ENCODE measurements around the gene TENM3.

TENM3 gene

GRCh38 chr4:182215148-182215547 is 28.1 kb upstream of the TENM3 start:
- no peak overlapping the region for H3K9ac ChIP-seq (ENCODE audit: low read length)
- no peak overlapping the region for H2AFZ ChIP-seq (ENCODE audit: low read depth, low read length, severe bottlenecking)
- no peaks in the 10 kb centered on the region for H3K9me3 ChIP-seq (ENCODE audit: insufficient read depth, low read length)
- H3F3A ChIP-seq (ENCODE audit: insufficient read depth) = no peaks in the 10 kb centered on the region
- H3K4me3 ChIP-seq (ENCODE audit: insufficient read depth, low read length, poor library complexity, severe bottlenecking) = no peak overlapping the region
- no peaks in the 10 kb centered on the region for H3K27me3 ChIP-seq (ENCODE audit: low read length)
- H3K79me2 ChIP-seq (ENCODE audit: insufficient read depth, low read length) = no peaks in the 10 kb centered on the region
- no peaks in the 10 kb centered on the region for H3K9me2 ChIP-seq (replicated peaks; ENCODE audit: insufficient read depth, low read length)
- TF ChIP-seq CTCF (IDR thresholded peaks at IDR 0.05; ENCODE audit: insufficient read depth, low read length, poor library complexity, severe bottlenecking) (no peak), EZH2phosphoT487 (conservative IDR thresholded peaks at IDR 0.05; ENCODE audit: low read length) (no peak)
- H3K27ac ChIP-seq (ENCODE audit: low read depth, low read length) = no peak overlapping the region
- no peaks in the 10 kb centered on the region for H4K20me1 ChIP-seq (ENCODE audit: low read depth, low read length)
- H3K4me2 ChIP-seq (ENCODE audit: low read depth, low read length, poor library complexity, severe bottlenecking) = no peak overlapping the region
- H3K36me3 ChIP-seq (ENCODE audit: low read length) = no peaks in the 10 kb centered on the region

GRCh38 chr4:182216005-182216404 is 27.2 kb upstream of the TENM3 start:
- Histone ChIP-seq H3K36me3 (ENCODE audit: low read length) (no peaks in the 10 kb centered on the region), H3K27me3 (ENCODE audit: low read length) (no peaks in the 10 kb centered on the region), H4K20me1 (ENCODE audit: low read depth, low read length) (no peaks in the 10 kb centered on the region), H2AFZ (ENCODE audit: low read depth, low read length, severe bottlenecking) (no peak overlapping the region), H3K27ac (ENCODE audit: low read depth, low read length) (no peak overlapping the region), H3K9me3 (ENCODE audit: insufficient read depth, low read length) (no peaks in the 10 kb centered on the region), H3K9ac (ENCODE audit: low read length) (no peak overlapping the region), H3K9me2 (replicated peaks; ENCODE audit: insufficient read depth, low read length) (no peaks in the 10 kb centered on the region), H3F3A (ENCODE audit: insufficient read depth) (no peaks in the 10 kb centered on the region), H3K79me2 (ENCODE audit: insufficient read depth, low read length) (no peaks in the 10 kb centered on the region), H3K4me3 (ENCODE audit: insufficient read depth, low read length, poor library complexity, severe bottlenecking) (no peak overlapping the region), H3K4me2 (ENCODE audit: low read depth, low read length, poor library complexity, severe bottlenecking) (no peak overlapping the region)
- no peak for TF ChIP-seq CTCF (IDR thresholded peaks at IDR 0.05; ENCODE audit: insufficient read depth, low read length, poor library complexity, severe bottlenecking)
- TF ChIP-seq EZH2phosphoT487 (conservative IDR thresholded peaks at IDR 0.05; ENCODE audit: low read length) = no peak

- H2AFZ ChIP-seq (ENCODE audit: low read depth, low read length, severe bottlenecking) = no peak overlapping the region
- no peaks in the 10 kb centered on the region for H3K9me3 ChIP-seq (ENCODE audit: insufficient read depth, low read length)
- no peak overlapping the region for H3K4me3 ChIP-seq (ENCODE audit: insufficient read depth, low read length, poor library complexity, severe bottlenecking)
- H3K4me2 ChIP-seq (ENCODE audit: low read depth, low read length, poor library complexity, severe bottlenecking) = no peak overlapping the region
- no peaks in the 10 kb centered on the region for H3F3A ChIP-seq (ENCODE audit: insufficient read depth)
- H3K36me3 ChIP-seq (ENCODE audit: low read length) = no peaks in the 10 kb centered on the region
- H3K9me2 ChIP-seq (replicated peaks; ENCODE audit: insufficient read depth, low read length) = no peaks in the 10 kb centered on the region
- H3K79me2 ChIP-seq (ENCODE audit: insufficient read depth, low read length) = no peaks in the 10 kb centered on the region
- no peak for TF ChIP-seq CTCF (IDR thresholded peaks at IDR 0.05; ENCODE audit: insufficient read depth, low read length, poor library complexity, severe bottlenecking)
- TF ChIP-seq EZH2phosphoT487 (conservative IDR thresholded peaks at IDR 0.05; ENCODE audit: low read length) = no peak
- H3K9ac ChIP-seq (ENCODE audit: low read length) = no peak overlapping the region
- no peak overlapping the region for H3K27ac ChIP-seq (ENCODE audit: low read depth, low read length)
- H4K20me1 ChIP-seq (ENCODE audit: low read depth, low read length) = no peaks in the 10 kb centered on the region
- H3K27me3 ChIP-seq (ENCODE audit: low read length) = no peaks in the 10 kb centered on the region
These were observed 23.7 kb upstream of the TENM3 start for GRCh38 chr4:182219411-182220056.
